ENCODE measurements around the gene IGSF23.

GRCh38 chr19:44660081-44660480, 46.7 kb downstream of the IGSF23 start:
- TF ChIP-seq, protein P1, sequence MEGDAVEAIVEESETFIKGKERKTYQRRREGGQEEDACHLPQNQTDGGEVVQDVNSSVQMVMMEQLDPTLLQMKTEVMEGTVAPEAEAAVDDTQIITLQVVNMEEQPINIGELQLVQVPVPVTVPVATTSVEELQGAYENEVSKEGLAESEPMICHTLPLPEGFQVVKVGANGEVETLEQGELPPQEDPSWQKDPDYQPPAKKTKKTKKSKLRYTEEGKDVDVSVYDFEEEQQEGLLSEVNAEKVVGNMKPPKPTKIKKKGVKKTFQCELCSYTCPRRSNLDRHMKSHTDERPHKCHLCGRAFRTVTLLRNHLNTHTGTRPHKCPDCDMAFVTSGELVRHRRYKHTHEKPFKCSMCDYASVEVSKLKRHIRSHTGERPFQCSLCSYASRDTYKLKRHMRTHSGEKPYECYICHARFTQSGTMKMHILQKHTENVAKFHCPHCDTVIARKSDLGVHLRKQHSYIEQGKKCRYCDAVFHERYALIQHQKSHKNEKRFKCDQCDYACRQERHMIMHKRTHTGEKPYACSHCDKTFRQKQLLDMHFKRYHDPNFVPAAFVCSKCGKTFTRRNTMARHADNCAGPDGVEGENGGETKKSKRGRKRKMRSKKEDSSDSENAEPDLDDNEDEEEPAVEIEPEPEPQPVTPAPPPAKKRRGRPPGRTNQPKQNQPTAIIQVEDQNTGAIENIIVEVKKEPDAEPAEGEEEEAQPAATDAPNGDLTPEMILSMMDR (conservative IDR thresholded peaks at IDR 0.05; ENCODE audit: low read depth, low read length) = no peak
- no peak for TF ChIP-seq EZH2 (IDR thresholded peaks at IDR 0.05; ENCODE audit: borderline replicate concordance, low read depth, low read length, poor library complexity, severe bottlenecking)
